ENCODE measurements around the gene KLF1.
A peak's percentile ranks its signal among the peaks of the same experiment; 100 is the strongest.

KLF1 gene

DNA sequence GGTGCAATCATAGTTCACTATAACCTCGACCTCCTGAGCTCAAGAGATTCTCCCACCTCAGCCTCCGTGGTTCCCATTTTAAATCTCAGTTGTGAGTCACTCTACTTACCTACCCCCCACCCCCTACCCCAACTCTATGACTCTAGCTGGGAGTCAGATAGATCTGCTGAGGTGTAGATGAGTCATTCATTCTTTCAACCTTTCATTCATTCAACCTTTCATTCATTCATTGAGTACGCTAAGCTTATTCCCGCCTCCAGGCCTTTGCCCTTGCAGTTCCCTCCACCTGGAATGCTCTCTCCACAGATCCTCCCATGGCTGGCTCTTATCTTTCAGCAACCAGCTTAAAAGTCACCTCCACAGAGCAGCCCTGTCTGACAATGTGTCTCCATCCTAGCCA is 49.8 kb downstream of the KLF1 start:
- TF ChIP-seq, protein P1, sequence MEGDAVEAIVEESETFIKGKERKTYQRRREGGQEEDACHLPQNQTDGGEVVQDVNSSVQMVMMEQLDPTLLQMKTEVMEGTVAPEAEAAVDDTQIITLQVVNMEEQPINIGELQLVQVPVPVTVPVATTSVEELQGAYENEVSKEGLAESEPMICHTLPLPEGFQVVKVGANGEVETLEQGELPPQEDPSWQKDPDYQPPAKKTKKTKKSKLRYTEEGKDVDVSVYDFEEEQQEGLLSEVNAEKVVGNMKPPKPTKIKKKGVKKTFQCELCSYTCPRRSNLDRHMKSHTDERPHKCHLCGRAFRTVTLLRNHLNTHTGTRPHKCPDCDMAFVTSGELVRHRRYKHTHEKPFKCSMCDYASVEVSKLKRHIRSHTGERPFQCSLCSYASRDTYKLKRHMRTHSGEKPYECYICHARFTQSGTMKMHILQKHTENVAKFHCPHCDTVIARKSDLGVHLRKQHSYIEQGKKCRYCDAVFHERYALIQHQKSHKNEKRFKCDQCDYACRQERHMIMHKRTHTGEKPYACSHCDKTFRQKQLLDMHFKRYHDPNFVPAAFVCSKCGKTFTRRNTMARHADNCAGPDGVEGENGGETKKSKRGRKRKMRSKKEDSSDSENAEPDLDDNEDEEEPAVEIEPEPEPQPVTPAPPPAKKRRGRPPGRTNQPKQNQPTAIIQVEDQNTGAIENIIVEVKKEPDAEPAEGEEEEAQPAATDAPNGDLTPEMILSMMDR (IDR thresholded peaks at IDR 0.05; ENCODE audit: control insufficient read depth, insufficient read depth, low read depth, low read length, missing control alignments) = no peak
- no peak for DNase-seq (ENCODE audit: low read depth)

DNA sequence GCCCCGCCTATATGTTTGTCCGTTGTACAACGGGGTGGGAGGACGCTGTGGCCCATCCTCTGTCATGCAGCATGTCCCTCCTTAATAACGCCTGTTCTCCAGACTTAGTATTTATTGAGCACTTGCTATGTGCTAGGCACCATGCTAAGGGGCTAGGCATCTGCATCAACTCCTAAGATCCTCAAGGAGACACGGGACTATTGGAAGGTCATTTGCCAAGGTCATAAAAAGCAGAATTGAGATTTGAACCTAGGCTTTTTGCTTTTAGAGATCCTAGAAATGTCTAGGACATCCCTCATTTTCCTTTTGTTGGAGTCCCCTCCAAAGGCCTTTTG is 50.5 kb downstream of the KLF1 start:
- H3K4me3 ChIP-seq (ENCODE audit: control insufficient read depth, low read depth, low read length) = no peak overlapping the region
- no peak for DNase-seq (ENCODE audit: low read depth)
- TF ChIP-seq, protein P1 (IDR thresholded peaks at IDR 0.05; ENCODE audit: control insufficient read depth, insufficient read depth, low read depth, low read length, missing control alignments) = no peak

More for the DNA sequence above, 49.8 kb downstream of the KLF1 start:
- H3K4me3 ChIP-seq (ENCODE audit: control insufficient read depth, low read depth, low read length) = no peak overlapping the region

DNA sequence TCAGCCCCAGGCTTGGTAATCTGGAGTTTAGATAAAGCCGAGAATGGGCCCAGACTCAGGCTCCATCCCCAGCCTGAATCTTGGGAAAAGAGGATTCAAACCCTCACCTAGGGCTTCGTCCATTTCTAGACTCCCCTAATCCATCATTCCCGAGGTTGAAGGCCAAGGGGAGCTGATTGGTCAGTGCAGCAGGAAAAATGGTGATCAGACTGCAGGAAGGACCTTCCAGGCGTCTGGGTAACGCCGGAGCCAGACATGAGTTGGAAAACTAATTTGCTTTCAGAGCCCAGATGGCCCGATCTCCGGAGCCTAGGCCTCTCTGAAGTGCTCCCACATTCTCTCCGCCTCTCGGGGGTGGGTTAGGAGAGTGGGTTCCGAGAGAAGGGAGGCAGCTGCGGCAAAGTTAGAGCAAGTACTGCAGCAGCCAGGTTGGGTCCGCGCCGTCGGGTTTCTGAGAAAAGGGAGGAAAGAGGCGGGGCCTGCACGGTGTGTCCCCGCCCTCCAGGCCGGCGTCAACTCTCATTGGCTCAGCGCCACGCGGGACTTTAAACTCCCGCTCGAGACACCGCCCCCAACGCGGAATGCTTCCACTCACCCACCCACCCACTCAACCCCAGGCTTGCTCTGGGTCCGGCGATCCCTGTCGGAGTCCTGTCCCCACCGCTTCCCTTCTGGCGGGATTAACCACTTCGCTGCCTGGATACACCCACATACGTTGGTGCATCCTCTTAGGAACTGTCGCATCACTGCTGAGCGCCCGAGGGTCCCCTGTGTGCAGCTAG is 51.8 kb downstream of the KLF1 start:
- DNase-seq (ENCODE audit: low read depth) = no peak
- TF ChIP-seq, protein P1 (IDR thresholded peaks at IDR 0.05; ENCODE audit: control insufficient read depth, insufficient read depth, low read depth, low read length, missing control alignments) = no peak
- H3K4me3 ChIP-seq (ENCODE audit: control insufficient read depth, low read depth, low read length) = no peak overlapping the region

DNA sequence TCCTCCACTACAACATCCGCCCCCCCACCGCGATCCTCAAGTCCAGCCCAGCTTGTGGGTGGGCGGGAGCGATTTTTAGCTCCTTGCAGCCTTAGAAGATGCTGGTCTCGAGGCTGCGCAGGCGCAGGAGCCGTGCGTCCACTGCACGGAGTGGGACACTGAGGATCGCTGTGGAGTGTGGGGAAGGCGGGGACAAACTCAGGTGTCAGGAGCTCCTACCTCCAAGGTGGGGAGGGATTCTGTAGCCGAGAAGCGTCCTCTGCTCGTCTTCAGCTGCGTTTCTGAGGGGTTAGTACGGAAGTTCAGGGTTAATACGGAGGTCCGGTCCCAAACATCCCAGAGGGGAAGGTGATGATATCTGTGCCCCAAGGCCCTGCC is 52.4 kb downstream of the KLF1 start, which contains the start of gene RTBDN:
Gene RTBDN (minus strand): TSS at position 14 of the 378 bp plus-strand sequence. CDS start 4,600 bp downstream, outside the sequence.
- H3K4me3 ChIP-seq (ENCODE audit: control insufficient read depth, low read depth, low read length) = peak within 1 kb of the TSS; percentile 34
- no peak for DNase-seq (ENCODE audit: low read depth)
- TF ChIP-seq, protein P1 (IDR thresholded peaks at IDR 0.05; ENCODE audit: control insufficient read depth, insufficient read depth, low read depth, low read length, missing control alignments) = no peak

Data from AG09309 (cell line).